GM23248 (cell line): ENCODE data around the gene ZP4. TPM values are rescaled to one million over a fixed set of nuclear protein-coding genes. Genes with fewer than 3 reads are reported as not detected.

Experiments
- DNase-seq: peaks from one replicate; pipeline ENCODE4 v3.0.0-alpha.2; 2015
- H2AFZ ChIP-seq: fragments of 200-600 bp; sonication (generic); 2 replicates; pipeline ENCODE4 v1.6.1; 2016; ENCODE audit warnings: antibody characterized with exemption
- H3F3A ChIP-seq: fragments of 200-600 bp; sonication (generic); 2 replicates; pipeline ENCODE4 v1.6.1; 2016; ENCODE audit warnings: mild to moderate bottlenecking, antibody characterized with exemption, mixed run types; ENCODE audit not compliant: insufficient read depth
- H3K27ac ChIP-seq: fragments of 200-600 bp; sonication (generic); 2 replicates; pipeline ENCODE4 v1.5.1; 2016; ENCODE audit warnings: mild to moderate bottlenecking
- H3K27me3 ChIP-seq: fragments of 200-600 bp; sonication (generic); replicated peaks from 2 replicates; pipeline ENCODE4 v1.6.1; 2016; ENCODE audit warnings: mild to moderate bottlenecking; ENCODE audit not compliant: insufficient read depth
- H3K36me3 ChIP-seq: fragments of 200-600 bp; sonication (generic); 2 replicates; pipeline ENCODE4 v1.6.1; 2016; ENCODE audit warnings: low read depth, mild to moderate bottlenecking
- H3K4me1 ChIP-seq: fragments of 200-600 bp; sonication (generic); 2 replicates; pipeline ENCODE4 v1.6.1; 2016; ENCODE audit warnings: mild to moderate bottlenecking; ENCODE audit not compliant: insufficient read depth
- H3K4me2 ChIP-seq: fragments of 200-600 bp; sonication (generic); one replicate; pipeline ENCODE4 v1.6.1; 2016; ENCODE audit warnings: mild to moderate bottlenecking; ENCODE audit not compliant: unreplicated experiment
- H3K4me3 ChIP-seq: fragments of 200-600 bp; sonication (generic); 2 replicates; pipeline ENCODE4 v1.5.1; 2016; ENCODE audit warnings: mild to moderate bottlenecking
- H3K79me2 ChIP-seq: fragments of 200-600 bp; sonication (generic); 2 replicates; pipeline ENCODE4 v1.6.1; 2016; ENCODE audit warnings: mild to moderate bottlenecking; ENCODE audit not compliant: insufficient read depth
- H3K9ac ChIP-seq: fragments of 200-600 bp; sonication (generic); 2 replicates; pipeline ENCODE4 v1.6.1; 2016; ENCODE audit warnings: mild to moderate bottlenecking
- H3K9me2 ChIP-seq: fragments of 200-600 bp; sonication (generic); 2 replicates; pipeline ENCODE4 v1.6.1; 2016; ENCODE audit warnings: mixed run types, mild to moderate bottlenecking, moderate library complexity; ENCODE audit not compliant: insufficient read depth
- H3K9me3 ChIP-seq: fragments of 200-600 bp; sonication (generic); one replicate; pipeline ENCODE4 v1.6.1; 2017; ENCODE audit warnings: low read depth
- H4K20me1 ChIP-seq: fragments of 200-600 bp; sonication (generic); 2 replicates; pipeline ENCODE4 v1.6.0; 2016; ENCODE audit not compliant: insufficient read depth
- EZH2 ChIP-seq: fragments of 200-600 bp; sonication (generic); IDR thresholded peaks from 2 replicates; pipeline ENCODE4 v1.6.1; 2018; ENCODE audit warnings: antibody characterized with exemption, mild to moderate bottlenecking; ENCODE audit not compliant: insufficient read depth, poor library complexity, severe bottlenecking
- EZH2phosphoT487 ChIP-seq: fragments of 200-600 bp; sonication (generic); IDR thresholded peaks from 2 replicates; pipeline ENCODE4 v1.6.1; 2018; ENCODE audit warnings: antibody characterized with exemption, moderate library complexity, mild to moderate bottlenecking, low read depth; ENCODE audit not compliant: insufficient read depth
- WGBS, 2 experiments: methylation state at CpG; one replicate each; pipeline ENCODE4 v1.1.6; 2015 to 2017; ENCODE audit warnings: low lambda C conversion rate in 2 of 2, low coverage in 1 of 2; ENCODE audit errors: missing lambda C conversion rate in 2 of 2; 5-methylcytosine and 5-hydroxymethylcytosine counted together
- in situ Hi-C: fragments of 300-500 bp; cut with MboI; formaldehyde crosslinking; loops from 2 replicates; pipeline ENCODE4 v1.15.0; 2020
- polyA plus RNA-seq: library from polyadenylated mRNA; unstranded; fragments of >200 nt; fragmentation: Nextera tagmentation; extraction: Ambion mirVana; gene quantifications from 2 replicates; pipeline ENCODE4 v1.2.1, GENCODE V29; 2016
- total RNA-seq: library from RNA; depleted of rRNA; stranded (reverse); fragments of >200 nt; shearing (Covaris generic); gene quantifications from 2 replicates; pipeline ENCODE4 v1.2.3, GENCODE V29; 2014

ZP4 gene
- total and polyA plus RNA-seq, 2 experiments from 2014 or later = not detected

DNA sequence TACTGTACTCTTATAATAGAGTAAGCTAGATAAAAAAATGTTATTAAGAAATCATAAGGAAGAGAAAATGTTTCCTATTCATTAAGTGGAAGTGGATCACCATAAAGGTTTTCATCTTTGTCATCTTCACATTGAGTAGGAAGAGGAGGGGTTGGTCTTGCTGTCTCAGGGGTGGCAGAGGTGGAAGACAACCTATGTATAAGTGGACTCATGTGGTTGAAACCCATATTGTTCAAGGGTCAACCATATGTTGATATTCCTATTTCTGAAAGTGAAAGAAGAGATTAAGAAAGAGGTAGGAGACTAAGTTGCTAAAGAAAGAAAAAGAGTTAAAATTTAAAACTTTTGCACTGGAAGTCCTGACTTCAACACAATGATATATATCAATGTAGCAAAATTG is 4.9 kb upstream of the ZP4 start:
- H3K27ac ChIP-seq = no peak overlapping the region
- H3K4me3 ChIP-seq = no peak overlapping the region
- no peak overlapping the region for H3K9ac ChIP-seq
- H3K4me1 ChIP-seq = no peaks in the 10 kb centered on the region
- H3K27me3 ChIP-seq = no peaks in the 10 kb centered on the region
- no peak for DNase-seq
- H4K20me1 ChIP-seq = no peaks in the 10 kb centered on the region
- TF ChIP-seq EZH2 (no peak), EZH2phosphoT487 (no peak)
- H3K4me2 ChIP-seq = no peak overlapping the region
- no peaks in the 10 kb centered on the region for H3K36me3 ChIP-seq
- no peaks in the 10 kb centered on the region for H3K9me3 ChIP-seq
- no peaks in the 10 kb centered on the region for H3F3A ChIP-seq
- in situ Hi-C loops = no loop called here
- no peaks in the 10 kb centered on the region for H3K9me2 ChIP-seq
- no peaks in the 10 kb centered on the region for H3K79me2 ChIP-seq
- H2AFZ ChIP-seq = no peak overlapping the region

DNA sequence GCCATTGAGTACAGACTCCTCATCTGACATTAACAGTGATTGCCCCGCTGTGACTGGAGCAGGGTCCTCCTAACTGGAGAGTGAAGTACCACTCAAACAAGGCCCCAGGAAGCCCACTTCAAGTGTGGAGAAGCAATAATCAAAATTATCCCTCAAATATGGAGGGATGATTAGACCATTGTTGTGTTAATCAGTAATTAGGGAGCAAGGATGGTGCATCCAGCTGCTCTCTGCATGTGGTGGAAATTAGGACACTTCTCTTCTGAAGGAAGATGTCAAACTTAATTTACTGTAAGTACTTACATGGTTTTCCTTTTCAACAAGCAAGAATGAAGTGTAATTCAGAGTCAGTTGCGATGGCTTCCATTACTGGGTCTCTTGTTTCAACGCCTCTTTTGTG is 3.4 kb upstream of the ZP4 start:
- no peak overlapping the region for H2AFZ ChIP-seq
- H3K4me3 ChIP-seq = no peak overlapping the region
- no peaks in the 10 kb centered on the region for H3K36me3 ChIP-seq
- H3K9ac ChIP-seq = no peak overlapping the region
- no peaks in the 10 kb centered on the region for H3K27me3 ChIP-seq
- no peaks in the 10 kb centered on the region for H3F3A ChIP-seq
- no peak for DNase-seq
- no peaks in the 10 kb centered on the region for H3K9me3 ChIP-seq
- WGBS, 2 experiments = 17 to 20% methylated on average over 3 of the region's 3 CpGs
- H3K4me2 ChIP-seq = no peak overlapping the region
- H3K4me1 ChIP-seq = no peaks in the 10 kb centered on the region
- in situ Hi-C loops = no loop called here
- H3K9me2 ChIP-seq = no peaks in the 10 kb centered on the region
- H3K79me2 ChIP-seq = no peaks in the 10 kb centered on the region
- TF ChIP-seq EZH2phosphoT487 (no peak), EZH2 (no peak)
- no peaks in the 10 kb centered on the region for H4K20me1 ChIP-seq
- H3K27ac ChIP-seq = no peak overlapping the region

DNA sequence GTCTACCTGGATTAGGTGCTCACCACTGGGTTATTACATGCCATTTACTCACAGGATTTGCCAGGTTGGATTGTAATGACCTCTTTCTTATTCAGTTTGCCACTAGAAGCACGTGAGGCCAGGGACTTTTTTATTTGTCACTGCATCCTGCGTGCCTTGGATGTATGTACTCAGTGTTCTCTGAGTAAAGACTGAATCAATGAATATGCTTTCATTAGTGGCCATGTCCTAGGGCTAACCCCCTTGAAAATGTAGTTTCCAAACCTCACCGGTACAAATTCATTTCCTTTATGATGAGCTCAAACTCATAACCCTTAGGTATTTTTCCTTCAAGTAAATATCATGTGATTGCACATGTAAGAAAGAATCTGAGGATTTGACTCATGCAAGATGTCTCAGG is 1.3 kb upstream of the ZP4 start:
- H3K4me3 ChIP-seq = no peak overlapping the region

DNA sequence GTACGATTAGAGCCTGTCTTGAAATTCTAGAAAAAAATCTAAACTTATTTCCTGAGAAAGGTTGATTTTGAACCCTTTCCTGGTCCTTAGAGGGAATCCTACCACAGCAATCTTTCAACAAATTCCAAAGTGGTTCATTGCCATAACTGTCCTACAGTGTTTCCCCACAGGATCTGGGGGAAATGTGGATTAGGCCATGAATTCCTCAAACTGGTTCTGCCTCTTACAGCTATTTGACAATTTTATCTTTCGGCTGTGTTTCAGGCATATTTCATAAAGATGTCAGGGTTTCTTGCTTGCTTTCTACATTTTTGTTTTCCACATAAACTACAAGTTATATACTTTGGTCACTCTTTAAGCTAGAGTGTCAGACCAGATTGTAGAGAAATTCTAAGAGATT is 544 bp upstream of the ZP4 start:
- no peak overlapping the region for H3K4me2 ChIP-seq
- H3K9ac ChIP-seq = no peak overlapping the region
- H4K20me1 ChIP-seq = no peaks in the 10 kb centered on the region
- no peaks in the 10 kb centered on the region for H3K4me1 ChIP-seq
- no peaks in the 10 kb centered on the region for H3K36me3 ChIP-seq
- H3K27me3 ChIP-seq = no peaks in the 10 kb centered on the region
- TF ChIP-seq EZH2phosphoT487 (no peak), EZH2 (no peak)
- no peak for DNase-seq
- H3K9me2 ChIP-seq = no peaks in the 10 kb centered on the region
- in situ Hi-C loops = no loop called here
- no peaks in the 10 kb centered on the region for H3F3A ChIP-seq
- no peak overlapping the region for H3K4me3 ChIP-seq
- WGBS, 2 experiments = 8 to 13% methylated on average over 2 of the region's 2 CpGs
- H3K79me2 ChIP-seq = no peaks in the 10 kb centered on the region
- H2AFZ ChIP-seq = no peak overlapping the region
- H3K9me3 ChIP-seq = no peaks in the 10 kb centered on the region
- no peak overlapping the region for H3K27ac ChIP-seq

More for the DNA sequence above, 1.3 kb upstream of the ZP4 start:
- WGBS, 2 experiments = 10 to 16% methylated on average over 3 of the region's 3 CpGs
- Histone ChIP-seq H3K9me3 (no peaks in the 10 kb centered on the region), H3K79me2 (no peaks in the 10 kb centered on the region), H3K4me2 (no peak overlapping the region), H3K27me3 (no peaks in the 10 kb centered on the region), H3F3A (no peaks in the 10 kb centered on the region), H2AFZ (no peak overlapping the region), H3K9me2 (no peaks in the 10 kb centered on the region), H4K20me1 (no peaks in the 10 kb centered on the region), H3K27ac (no peak overlapping the region), H3K36me3 (no peaks in the 10 kb centered on the region), H3K9ac (no peak overlapping the region), H3K4me1 (no peaks in the 10 kb centered on the region)
- no peak for DNase-seq
- in situ Hi-C loops = no loop called here
- TF ChIP-seq EZH2phosphoT487 (no peak), EZH2 (no peak)

DNA sequence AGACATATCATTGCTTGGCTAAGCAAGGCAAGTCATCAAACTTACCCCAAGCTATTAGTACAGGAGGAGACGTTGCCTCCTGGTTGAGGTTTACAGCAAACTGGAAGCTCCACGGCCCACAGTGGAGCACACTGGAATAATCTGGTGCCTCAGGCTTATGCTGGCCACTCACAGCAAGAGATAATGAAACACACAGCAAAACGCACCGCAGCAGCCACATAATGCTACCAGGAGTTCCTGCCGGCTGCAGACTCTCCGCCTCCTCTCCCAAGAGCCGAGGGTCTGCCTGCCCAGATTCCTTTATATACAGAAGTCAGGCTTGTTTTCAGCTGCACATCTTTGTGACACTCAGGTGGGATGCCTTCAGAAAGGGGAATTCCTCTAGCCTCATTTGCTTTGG is 306 bp downstream of the ZP4 start:
- no peak overlapping the region for H3K4me3 ChIP-seq
- H3K9ac ChIP-seq = no peak overlapping the region
- no peaks in the 10 kb centered on the region for H4K20me1 ChIP-seq
- no peak overlapping the region for H3K27ac ChIP-seq
- TF ChIP-seq EZH2 = no peak
- TF ChIP-seq EZH2phosphoT487 = no peak
- no peaks in the 10 kb centered on the region for H3K4me1 ChIP-seq
- H3F3A ChIP-seq = no peaks in the 10 kb centered on the region
- no peaks in the 10 kb centered on the region for H3K9me2 ChIP-seq
- 28 to 41% methylated on average over 7 of the region's 7 CpGs for WGBS, 2 experiments
- no peak overlapping the region for H3K4me2 ChIP-seq
- in situ Hi-C loops = no loop called here
- no peak for DNase-seq
- no peaks in the 10 kb centered on the region for H3K9me3 ChIP-seq
- H3K36me3 ChIP-seq = no peaks in the 10 kb centered on the region
- no peaks in the 10 kb centered on the region for H3K27me3 ChIP-seq
- no peak overlapping the region for H2AFZ ChIP-seq
- H3K79me2 ChIP-seq = no peaks in the 10 kb centered on the region
